GM12801 (cell line): ENCODE measurements around the gene TMEM132E.

Experiments
- TF ChIP-seq, protein P1 (sequence below): IDR thresholded peaks from one replicate; pipeline ENCODE4 v1.5.1; 2011; ENCODE audit warnings: control low read depth; ENCODE audit not compliant: insufficient read length; ENCODE audit errors: extremely low read depth

Gene TMEM132E

DNA sequence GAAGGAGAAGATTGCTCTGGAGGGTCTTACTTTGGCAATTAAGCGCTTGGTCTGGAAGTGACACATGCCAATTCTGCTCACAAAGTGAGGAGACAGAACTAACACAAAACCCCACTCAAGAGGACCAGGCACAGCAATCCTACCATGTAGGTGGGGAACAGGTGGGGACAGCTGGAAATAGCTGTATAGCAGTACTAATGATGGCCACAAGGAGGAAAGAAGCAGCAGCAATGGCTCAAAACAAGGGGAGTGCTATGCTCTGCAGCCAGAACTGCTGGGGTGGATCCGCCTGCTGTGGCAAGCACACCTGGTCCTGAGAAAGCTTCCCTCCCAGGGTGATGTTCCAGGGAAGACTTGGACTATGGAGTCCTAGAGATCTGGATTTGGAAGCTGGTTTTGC lies 17.0 kb upstream of the TMEM132E start:
- TF ChIP-seq, protein P1, sequence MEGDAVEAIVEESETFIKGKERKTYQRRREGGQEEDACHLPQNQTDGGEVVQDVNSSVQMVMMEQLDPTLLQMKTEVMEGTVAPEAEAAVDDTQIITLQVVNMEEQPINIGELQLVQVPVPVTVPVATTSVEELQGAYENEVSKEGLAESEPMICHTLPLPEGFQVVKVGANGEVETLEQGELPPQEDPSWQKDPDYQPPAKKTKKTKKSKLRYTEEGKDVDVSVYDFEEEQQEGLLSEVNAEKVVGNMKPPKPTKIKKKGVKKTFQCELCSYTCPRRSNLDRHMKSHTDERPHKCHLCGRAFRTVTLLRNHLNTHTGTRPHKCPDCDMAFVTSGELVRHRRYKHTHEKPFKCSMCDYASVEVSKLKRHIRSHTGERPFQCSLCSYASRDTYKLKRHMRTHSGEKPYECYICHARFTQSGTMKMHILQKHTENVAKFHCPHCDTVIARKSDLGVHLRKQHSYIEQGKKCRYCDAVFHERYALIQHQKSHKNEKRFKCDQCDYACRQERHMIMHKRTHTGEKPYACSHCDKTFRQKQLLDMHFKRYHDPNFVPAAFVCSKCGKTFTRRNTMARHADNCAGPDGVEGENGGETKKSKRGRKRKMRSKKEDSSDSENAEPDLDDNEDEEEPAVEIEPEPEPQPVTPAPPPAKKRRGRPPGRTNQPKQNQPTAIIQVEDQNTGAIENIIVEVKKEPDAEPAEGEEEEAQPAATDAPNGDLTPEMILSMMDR = no peak

DNA sequence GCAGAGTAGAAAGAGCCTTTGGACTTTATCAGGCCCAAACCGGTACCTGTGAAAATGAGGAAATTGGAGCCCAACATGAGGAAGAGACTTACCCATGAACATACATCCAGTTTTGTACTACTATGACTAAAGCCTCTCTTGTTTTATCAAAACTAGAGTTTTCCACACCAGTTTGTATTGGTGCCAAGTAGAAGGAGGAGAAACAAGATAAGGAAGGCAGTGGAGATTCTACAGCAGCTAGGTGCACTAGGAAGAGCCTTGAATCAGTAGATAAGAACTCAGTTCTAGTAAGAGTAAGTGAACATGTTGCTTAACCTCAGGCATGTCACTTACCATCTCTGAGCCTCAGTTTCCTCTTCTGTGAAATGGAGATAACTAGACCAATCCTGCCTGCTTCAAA lies 13.7 kb upstream of the TMEM132E start:
- TF ChIP-seq, protein P1 = no peak

DNA sequence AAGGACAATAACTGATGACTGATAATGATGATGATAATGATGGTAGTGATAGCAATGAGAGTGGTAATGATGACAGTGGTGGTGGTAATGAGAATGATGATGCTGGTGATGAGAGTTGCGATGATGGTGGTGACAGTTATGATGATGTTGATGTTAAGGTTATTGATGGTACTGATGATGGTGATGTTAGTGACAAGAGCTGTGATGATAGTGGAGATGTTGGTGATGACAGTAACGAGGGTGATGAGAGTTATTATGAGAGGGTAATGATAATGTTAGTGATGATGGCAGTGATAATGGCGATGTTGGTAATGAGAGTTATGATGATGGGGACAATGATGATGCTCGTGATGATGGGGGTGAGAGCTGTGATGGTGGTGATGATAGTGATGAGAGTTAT lies 13.2 kb upstream of the TMEM132E start:
- TF ChIP-seq, protein P1 = no peak

DNA sequence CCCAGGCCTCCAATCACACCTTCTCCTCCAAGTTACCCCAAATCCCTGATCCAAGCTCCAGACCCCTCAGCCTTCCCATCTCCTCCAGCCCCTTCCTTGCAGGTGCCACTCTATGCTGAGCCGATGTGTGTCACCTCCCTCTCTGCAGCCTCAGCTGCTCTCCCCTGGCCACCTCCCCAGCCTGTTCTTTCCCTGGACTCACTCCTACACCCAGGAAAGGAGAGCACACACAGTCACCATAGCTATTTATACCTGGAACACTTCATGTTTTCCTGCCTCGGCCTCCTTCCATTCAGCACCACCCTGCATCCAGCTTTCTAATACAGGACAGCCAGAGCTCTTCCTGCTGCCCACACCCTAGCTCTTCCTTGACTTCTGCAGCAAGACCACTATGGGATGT lies 12.5 kb upstream of the TMEM132E start:
- TF ChIP-seq, protein P1 = no peak

DNA sequence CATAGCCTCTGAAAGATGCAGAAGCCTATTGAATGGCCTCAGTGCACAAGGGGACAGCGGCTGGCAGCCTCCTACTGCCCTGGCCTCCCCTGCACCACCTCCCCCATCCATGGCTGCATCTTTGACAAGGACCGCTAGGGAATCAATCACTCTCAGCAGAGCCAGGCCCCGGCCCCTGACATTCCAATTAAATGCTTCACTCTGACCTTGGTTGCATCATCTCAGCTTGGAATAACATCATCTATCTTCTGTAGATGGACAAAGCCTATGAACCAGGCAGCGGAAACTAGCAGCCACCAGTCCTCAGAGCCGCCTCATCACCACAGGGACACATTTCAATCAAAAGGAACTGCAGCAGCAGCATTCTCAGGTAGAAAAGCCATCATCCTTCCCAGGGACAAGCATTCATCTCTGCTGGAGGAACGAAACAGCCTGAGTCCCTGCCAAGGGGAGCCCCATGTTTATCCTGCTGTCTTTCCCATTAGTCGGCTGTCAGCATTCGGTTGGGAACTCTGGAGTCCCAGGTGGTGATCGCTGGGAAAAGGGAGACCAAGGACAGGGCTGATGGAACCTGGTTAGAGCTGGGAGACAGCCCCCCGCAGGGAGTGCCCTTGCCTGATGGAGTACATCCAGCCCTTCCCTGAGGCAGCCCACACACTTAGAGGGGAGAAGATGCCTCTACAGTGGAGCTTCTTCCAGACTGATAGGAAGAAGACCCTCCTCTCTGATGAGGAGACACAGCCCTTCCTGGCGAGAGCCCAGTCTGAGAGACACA lies 11.5 kb upstream of the TMEM132E start:
- TF ChIP-seq, protein P1 = no peak

DNA sequence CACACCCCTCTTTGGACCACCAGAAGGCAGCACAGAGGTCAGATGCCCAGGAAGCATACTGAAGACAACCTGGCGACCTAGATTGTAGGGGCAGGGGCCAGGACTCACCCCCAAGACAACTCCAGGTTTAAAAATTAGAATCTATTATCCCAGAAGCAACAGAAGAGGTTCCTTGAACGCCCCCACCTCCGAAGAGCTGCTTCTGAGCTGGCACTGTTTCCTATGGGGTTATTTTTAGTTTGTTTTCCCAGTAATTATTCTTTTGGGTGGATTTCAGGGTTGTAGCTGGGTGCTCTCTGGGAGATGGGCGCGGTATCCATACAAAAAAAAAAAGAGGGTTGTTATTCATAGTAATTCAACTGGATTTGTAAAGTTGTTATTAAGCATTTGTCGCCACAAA lies 10.4 kb upstream of the TMEM132E start:
- TF ChIP-seq, protein P1 = no peak

DNA sequence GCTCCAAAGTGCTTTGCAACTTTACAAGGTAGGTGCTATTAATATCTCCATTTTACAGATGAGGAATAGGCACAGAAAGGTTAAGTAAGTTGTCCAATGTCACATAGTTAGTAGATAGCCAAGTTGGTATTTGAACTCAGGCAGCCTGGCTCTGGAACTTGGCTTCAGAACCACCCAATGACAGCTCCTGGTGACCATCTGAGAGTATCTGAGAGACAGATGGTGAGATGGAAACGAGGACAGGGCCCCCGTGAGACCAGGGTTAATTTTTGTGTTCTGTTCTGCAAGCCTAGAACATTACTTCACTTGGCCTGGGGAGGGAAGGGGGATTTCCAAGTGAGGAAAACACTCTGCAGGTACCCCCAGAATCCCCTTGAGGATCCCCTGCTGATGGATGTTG lies 9.8 kb upstream of the TMEM132E start:
- TF ChIP-seq, protein P1 = no peak
